Measurements from ENCODE around the gene VASH1. TPM values are rescaled to one million over a fixed set of nuclear protein-coding genes. Genes with fewer than 3 reads are reported as not detected.

The VASH1 gene
- total RNA-seq, 1 donor from 2014 or later: 26.0 TPM

DNA sequence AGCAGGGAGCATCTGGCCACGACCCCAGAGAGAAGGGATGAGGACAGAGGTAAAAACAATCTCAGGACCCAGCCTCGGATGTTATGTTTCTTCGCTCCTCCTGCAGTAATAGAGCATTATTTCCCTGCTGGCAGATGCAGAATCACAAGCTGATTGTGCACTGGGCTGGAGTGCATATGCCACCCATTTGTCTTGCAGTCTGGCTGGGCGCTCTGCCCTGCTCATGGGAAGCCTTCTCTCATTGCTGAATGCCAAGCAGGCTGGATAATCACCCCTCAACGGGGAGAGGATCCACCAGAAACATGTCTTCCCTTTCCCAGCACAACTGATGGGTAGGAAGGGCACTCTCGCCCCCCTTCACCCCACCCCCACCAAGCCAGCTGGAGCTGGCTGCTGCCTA lies 8.5 kb upstream of the VASH1 start:
- no peak for DNase-seq (ENCODE audit: low spot score)
- Mint-ChIP-seq H3K4me1 (ENCODE audit: low read depth) (no peaks in the 10 kb centered on the region), H3K36me3 (ENCODE audit: low read depth) (no peaks in the 10 kb centered on the region), H3K27ac (ENCODE audit: unreplicated experiment) (no peak overlapping the region), H3K4me3 (ENCODE audit: unreplicated experiment) (no peak overlapping the region), H3K27me3 (ENCODE audit: low read depth) (no peaks in the 10 kb centered on the region), H3K9me3 (ENCODE audit: low read depth) (peaks cover 3% of the 10 kb centered on the region)
- TF ChIP-seq, protein P1, sequence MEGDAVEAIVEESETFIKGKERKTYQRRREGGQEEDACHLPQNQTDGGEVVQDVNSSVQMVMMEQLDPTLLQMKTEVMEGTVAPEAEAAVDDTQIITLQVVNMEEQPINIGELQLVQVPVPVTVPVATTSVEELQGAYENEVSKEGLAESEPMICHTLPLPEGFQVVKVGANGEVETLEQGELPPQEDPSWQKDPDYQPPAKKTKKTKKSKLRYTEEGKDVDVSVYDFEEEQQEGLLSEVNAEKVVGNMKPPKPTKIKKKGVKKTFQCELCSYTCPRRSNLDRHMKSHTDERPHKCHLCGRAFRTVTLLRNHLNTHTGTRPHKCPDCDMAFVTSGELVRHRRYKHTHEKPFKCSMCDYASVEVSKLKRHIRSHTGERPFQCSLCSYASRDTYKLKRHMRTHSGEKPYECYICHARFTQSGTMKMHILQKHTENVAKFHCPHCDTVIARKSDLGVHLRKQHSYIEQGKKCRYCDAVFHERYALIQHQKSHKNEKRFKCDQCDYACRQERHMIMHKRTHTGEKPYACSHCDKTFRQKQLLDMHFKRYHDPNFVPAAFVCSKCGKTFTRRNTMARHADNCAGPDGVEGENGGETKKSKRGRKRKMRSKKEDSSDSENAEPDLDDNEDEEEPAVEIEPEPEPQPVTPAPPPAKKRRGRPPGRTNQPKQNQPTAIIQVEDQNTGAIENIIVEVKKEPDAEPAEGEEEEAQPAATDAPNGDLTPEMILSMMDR (IDR thresholded peaks at IDR 0.05): no peak

DNA sequence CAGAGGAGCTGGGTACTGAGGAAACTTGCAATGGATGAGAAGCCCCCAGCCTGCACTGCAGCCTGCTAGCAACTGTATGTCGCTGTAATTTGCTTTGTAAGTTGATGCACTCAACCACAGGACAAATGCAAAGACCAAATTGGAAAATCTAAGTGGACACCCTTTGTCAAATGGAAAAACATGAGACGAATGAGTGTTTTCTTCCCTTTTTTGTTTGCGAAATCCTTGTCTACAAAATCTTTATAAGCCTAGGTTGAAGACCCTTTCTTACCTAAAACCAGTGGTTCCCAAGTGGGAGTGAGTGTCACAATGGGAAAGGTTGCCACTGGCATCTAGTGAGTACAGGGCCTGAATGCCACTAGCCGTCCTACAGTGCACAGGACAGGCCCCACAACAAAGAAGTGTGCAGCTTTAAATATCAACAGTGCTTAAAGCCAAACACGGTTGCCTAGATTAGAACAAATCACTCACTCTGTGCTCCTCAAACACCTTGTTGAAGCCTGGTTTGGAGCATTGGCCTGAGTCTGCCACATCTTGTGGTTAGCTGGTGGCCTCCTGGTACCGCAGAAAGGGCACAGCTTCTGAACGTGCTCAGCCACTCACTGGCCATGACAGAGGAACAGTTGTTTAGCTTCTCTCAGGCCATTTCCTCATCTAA lies 7.6 kb upstream of the VASH1 start:
- Mint-ChIP-seq H3K9me3 (ENCODE audit: low read depth) (peaks cover 3% of the 10 kb centered on the region), H3K36me3 (ENCODE audit: low read depth) (no peaks in the 10 kb centered on the region), H3K4me1 (ENCODE audit: low read depth) (no peaks in the 10 kb centered on the region), H3K27ac (ENCODE audit: unreplicated experiment) (no peak overlapping the region), H3K27me3 (ENCODE audit: low read depth) (no peaks in the 10 kb centered on the region), H3K4me3 (ENCODE audit: unreplicated experiment) (no peak overlapping the region)
- no peak for DNase-seq (ENCODE audit: low spot score)
- TF ChIP-seq, protein P1 (IDR thresholded peaks at IDR 0.05): no peak

DNA sequence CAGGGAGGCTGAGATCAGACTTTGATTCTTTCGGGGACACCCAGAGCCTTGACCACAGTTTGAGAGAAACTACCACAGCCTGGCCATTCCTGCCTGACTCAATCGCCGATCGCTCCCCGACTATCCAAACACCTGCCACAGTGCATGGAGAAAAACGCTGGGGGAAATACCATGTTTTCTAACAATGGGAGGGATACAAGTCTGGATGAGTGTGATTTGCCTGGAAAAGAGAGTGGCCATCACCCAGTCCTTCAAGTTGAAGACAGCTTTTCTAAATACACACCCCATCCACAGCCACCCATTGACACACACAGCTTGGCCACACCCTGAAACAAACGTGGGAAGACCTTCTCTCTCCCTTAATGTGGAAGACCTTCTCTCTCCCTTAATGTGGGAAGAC lies 6.7 kb upstream of the VASH1 start:
- H3K9me3 Mint-ChIP-seq (ENCODE audit: low read depth): no peaks in the 10 kb centered on the region
- no peak for DNase-seq (ENCODE audit: low spot score)

GRCh38 chr14:76755610-76756370 lies 5.5 kb upstream of the VASH1 start:
- Mint-ChIP-seq H3K9me3 (ENCODE audit: low read depth) (no peaks in the 10 kb centered on the region), H3K4me3 (ENCODE audit: unreplicated experiment) (no peak overlapping the region), H3K4me1 (ENCODE audit: low read depth) (peaks cover 3% of the 10 kb centered on the region), H3K27me3 (ENCODE audit: low read depth) (no peaks in the 10 kb centered on the region), H3K36me3 (ENCODE audit: low read depth) (no peaks in the 10 kb centered on the region), H3K27ac (ENCODE audit: unreplicated experiment) (no peak overlapping the region)
- no peak for DNase-seq (ENCODE audit: low spot score)
- TF ChIP-seq, protein P1 (IDR thresholded peaks at IDR 0.05): no peak

More for the DNA sequence above, 6.7 kb upstream of the VASH1 start:
- TF ChIP-seq, protein P1 (IDR thresholded peaks at IDR 0.05): no peak
- Mint-ChIP-seq H3K27me3 (ENCODE audit: low read depth) (no peaks in the 10 kb centered on the region), H3K36me3 (ENCODE audit: low read depth) (no peaks in the 10 kb centered on the region), H3K4me3 (ENCODE audit: unreplicated experiment) (no peak overlapping the region), H3K27ac (ENCODE audit: unreplicated experiment) (no peak overlapping the region), H3K4me1 (ENCODE audit: low read depth) (no peaks in the 10 kb centered on the region)

GRCh38 chr14:76756371-76756750 lies 4.9 kb upstream of the VASH1 start:
- Mint-ChIP-seq H3K4me3 (ENCODE audit: unreplicated experiment) (no peak overlapping the region), H3K36me3 (ENCODE audit: low read depth) (no peaks in the 10 kb centered on the region), H3K9me3 (ENCODE audit: low read depth) (no peaks in the 10 kb centered on the region), H3K27ac (ENCODE audit: unreplicated experiment) (no peak overlapping the region), H3K4me1 (ENCODE audit: low read depth) (peaks cover 6% of the 10 kb centered on the region), H3K27me3 (ENCODE audit: low read depth) (no peaks in the 10 kb centered on the region)
- TF ChIP-seq, protein P1 (IDR thresholded peaks at IDR 0.05): no peak
- DNase-seq (ENCODE audit: low spot score): no peak
